Esophagus (tissue), 2 donors: ENCODE measurements around the gene HOGA1. TPM values are rescaled to one million over a fixed set of nuclear protein-coding genes. Genes with fewer than 3 reads are reported as not detected.

ENCODE experiments used
- H3K27ac ChIP-seq, 2 donors: one replicate each; pipeline ENCODE4 v1.5.1; 2013; ENCODE audit warnings: low read depth in 2 of 2, mild to moderate bottlenecking in 2 of 2, inconsistent platforms in 1 of 2, low read length in 1 of 2, moderate library complexity in 1 of 2
- H3K27me3 ChIP-seq, 2 donors: one replicate each; pipeline ENCODE4 v1.6.1; 2013; ENCODE audit warnings: low read length in 2 of 2, control low read depth in 1 of 2, mild to moderate bottlenecking in 1 of 2; ENCODE audit not compliant: insufficient read depth in 2 of 2, control insufficient read depth in 1 of 2
- H3K36me3 ChIP-seq, 2 donors: one replicate each; pipeline ENCODE4 v1.6.1; 2013; ENCODE audit warnings: low read length in 1 of 2; ENCODE audit not compliant: control insufficient read depth in 2 of 2, insufficient read depth in 2 of 2
- H3K4me1 ChIP-seq, 2 donors: one replicate each; pipeline ENCODE4 v1.6.1; 2013; ENCODE audit warnings: low read length in 1 of 2; ENCODE audit not compliant: control insufficient read depth in 2 of 2, insufficient read depth in 2 of 2
- H3K4me3 ChIP-seq, 2 donors: one replicate each; pipeline ENCODE4 v1.5.1; 2013; ENCODE audit warnings: low read length in 2 of 2, mild to moderate bottlenecking in 2 of 2, low read depth in 1 of 2, moderate library complexity in 1 of 2
- H3K9me3 ChIP-seq, 2 donors: one replicate each; pipeline ENCODE4 v1.6.1; 2013; ENCODE audit warnings: mild to moderate bottlenecking in 2 of 2, low read depth in 1 of 2, low read length in 1 of 2, moderate library complexity in 1 of 2; ENCODE audit not compliant: control insufficient read depth in 2 of 2, insufficient read depth in 1 of 2
- WGBS, 2 donors: extraction: QIAGEN DNeasy Blood & Tissue Kit; methylation state at CpG; one replicate each; pipeline ENCODE4 v1.1.7; 2013; 5-methylcytosine and 5-hydroxymethylcytosine counted together
- polyA plus RNA-seq, 2 donors: library from polyadenylated mRNA; stranded (reverse); fragments of 200-250 nt; gene quantifications; one replicate each; pipeline ENCODE4 v1.2.3, GENCODE V29; 2013
- donor health status: healthy with polysubstance abuse.
- donor health status: Bipolar disorder and iron deficiency.

The HOGA1 gene
- polyA plus RNA-seq, 2 donors, result 0.78 to 1.4 TPM

DNA sequence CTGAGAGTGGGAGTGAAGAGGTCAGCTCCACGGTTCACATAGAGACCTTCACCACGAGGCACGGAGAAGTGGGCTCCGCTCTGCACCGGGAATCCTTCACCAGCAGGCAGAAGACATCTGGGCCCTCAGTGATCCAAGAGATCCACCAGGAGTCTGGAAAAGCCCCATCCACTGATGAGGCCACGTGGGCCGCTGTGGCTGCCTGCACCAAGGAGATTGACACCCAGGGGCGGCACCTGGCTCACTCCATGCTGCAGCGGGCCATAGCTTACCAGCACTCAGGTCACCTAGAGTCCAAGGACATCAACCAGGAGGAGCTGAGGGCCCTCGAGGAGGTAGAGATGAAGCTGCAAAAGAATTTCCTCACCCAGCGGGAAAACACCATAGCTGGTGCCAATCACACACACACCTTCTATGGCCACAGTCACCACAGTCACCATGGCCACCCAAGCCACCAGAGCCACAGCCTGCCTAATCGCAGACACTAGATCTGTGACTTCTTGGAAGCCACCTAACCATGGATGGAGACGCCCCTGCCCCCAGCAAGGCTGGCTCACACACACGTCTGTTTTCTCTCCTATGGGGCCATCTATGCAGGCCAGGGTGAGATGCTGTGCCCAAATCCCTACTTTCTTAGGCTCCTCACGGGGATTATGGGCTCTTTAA lies 6.0 kb downstream of the HOGA1 start:
- Histone ChIP-seq H3K4me1 (peaks cover 0 to 2% of the 10 kb centered on the region in 2 donors), H3K27ac (no peak overlapping the region), H3K36me3 (no peaks in the 10 kb centered on the region), H3K27me3 (no peaks in the 10 kb centered on the region), H3K4me3 (no peak overlapping the region), H3K9me3 (no peaks in the 10 kb centered on the region)
- 85 to 89% methylated on average over 15 of the region's 15 CpGs for WGBS, 2 donors

DNA sequence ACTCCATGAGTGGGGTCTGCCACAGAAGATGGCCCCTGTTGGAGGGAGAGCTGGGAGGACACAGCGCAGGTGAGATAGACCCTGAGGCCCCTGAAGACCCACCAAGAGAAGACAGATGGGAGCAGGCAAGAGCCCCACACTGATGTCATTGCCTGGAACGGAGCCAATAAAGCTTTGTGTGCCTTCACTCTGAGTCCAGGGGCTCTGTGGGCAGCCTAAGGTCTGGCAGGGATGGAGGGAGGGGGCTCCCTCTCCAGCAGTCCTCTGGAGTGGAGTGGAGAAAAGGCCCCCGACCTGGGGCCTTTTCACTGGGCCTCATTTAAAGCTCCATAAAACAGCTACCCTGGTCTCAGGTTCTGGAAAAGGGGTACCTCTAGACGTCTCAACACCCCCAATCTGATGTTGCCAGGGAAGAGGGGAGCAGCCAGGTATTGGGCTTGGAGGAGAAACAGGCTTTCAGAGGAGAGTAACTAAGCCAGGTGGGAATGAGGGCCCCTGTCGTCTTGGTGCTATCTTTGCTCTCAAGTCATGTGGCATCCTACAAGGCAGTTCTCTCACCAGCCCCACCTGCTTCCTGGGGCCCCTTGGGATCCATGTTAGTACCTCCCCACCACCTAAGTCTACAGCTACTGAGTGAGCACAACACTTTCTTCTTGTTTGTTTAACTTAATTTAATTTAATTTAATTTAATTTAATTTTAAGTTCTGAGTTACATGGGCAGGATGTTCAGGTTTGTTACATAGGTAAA lies 6.7 kb downstream of the HOGA1 start:
- Histone ChIP-seq H3K4me3 (no peak overlapping the region), H3K27ac (no peak overlapping the region), H3K4me1 (peaks cover 0 to 2% of the 10 kb centered on the region in 2 donors), H3K36me3 (no peaks in the 10 kb centered on the region), H3K9me3 (no peaks in the 10 kb centered on the region), H3K27me3 (no peaks in the 10 kb centered on the region)
- WGBS, 2 donors, result 72 to 73% methylated on average over 5 of the region's 5 CpGs

DNA sequence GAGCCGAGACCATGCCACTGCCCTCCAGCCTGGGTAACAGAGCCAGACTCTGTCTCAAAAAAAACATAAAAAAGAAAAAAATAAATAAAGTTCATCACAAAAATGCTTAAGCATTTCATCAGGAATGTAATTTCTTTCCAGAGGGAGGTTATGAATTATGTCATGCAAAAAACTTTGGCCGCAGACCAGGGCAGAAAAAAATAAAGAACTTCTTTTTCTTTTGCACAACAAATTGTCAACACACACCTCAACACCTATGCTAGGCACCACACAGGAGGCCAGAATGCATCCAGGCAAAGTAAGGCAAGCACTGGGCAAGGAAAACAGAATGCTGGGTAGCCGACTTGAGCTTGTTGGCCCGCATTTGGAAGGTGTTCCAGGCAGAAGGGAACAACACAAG lies 9.2 kb downstream of the HOGA1 start:
- Histone ChIP-seq H3K36me3 (no peaks in the 10 kb centered on the region), H3K4me3 (no peak overlapping the region), H3K27me3 (no peaks in the 10 kb centered on the region), H3K9me3 (no peaks in the 10 kb centered on the region), H3K4me1 (peaks cover 0 to 5% of the 10 kb centered on the region in 2 donors), H3K27ac (no peak overlapping the region)
- WGBS, 2 donors, result 70 to 74% methylated on average over 4 of the region's 4 CpGs

GRCh38 chr10:97596101-97597082 lies 12.2 kb downstream of the HOGA1 start:
- Histone ChIP-seq H3K4me1 (peaks cover 2 to 3% of the 10 kb centered on the region in 2 donors), H3K27me3 (no peaks in the 10 kb centered on the region), H3K27ac (peak overlapping the region; percentile 47 to 68), H3K36me3 (no peaks in the 10 kb centered on the region), H3K4me3 (no peak overlapping the region), H3K9me3 (no peaks in the 10 kb centered on the region)
- WGBS, 2 donors, result 42 to 52% methylated on average over 10 of the region's 10 CpGs

DNA sequence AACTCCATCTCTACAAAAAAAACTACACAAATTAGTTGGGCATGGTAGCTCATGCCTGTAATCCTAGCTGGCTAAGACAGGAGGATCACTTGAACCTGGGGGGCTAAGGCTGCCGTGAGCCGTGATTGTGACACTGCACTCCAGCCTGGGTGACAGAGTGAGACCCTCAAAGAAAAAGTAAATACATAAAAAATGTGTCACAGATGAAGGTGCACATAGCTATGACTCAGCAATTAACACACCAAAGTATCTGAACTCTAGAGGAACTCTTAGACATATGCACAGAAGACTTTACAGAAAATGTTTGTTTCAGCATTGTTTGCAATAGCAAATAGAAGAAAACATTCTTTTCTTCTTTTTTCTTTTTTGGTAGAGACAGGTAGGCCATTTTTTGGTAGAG lies 13.6 kb downstream of the HOGA1 start:
- no peak overlapping the region for H3K4me3 ChIP-seq
- no peaks in the 10 kb centered on the region for H3K36me3 ChIP-seq
- H3K9me3 ChIP-seq, result no peaks in the 10 kb centered on the region
- no peaks in the 10 kb centered on the region for H3K27me3 ChIP-seq
- H3K4me1 ChIP-seq, result peaks cover 2 to 3% of the 10 kb centered on the region in 2 donors
- WGBS, 2 donors, result 88 to 92% methylated on average over 2 of the region's 2 CpGs
- no peak overlapping the region for H3K27ac ChIP-seq

DNA sequence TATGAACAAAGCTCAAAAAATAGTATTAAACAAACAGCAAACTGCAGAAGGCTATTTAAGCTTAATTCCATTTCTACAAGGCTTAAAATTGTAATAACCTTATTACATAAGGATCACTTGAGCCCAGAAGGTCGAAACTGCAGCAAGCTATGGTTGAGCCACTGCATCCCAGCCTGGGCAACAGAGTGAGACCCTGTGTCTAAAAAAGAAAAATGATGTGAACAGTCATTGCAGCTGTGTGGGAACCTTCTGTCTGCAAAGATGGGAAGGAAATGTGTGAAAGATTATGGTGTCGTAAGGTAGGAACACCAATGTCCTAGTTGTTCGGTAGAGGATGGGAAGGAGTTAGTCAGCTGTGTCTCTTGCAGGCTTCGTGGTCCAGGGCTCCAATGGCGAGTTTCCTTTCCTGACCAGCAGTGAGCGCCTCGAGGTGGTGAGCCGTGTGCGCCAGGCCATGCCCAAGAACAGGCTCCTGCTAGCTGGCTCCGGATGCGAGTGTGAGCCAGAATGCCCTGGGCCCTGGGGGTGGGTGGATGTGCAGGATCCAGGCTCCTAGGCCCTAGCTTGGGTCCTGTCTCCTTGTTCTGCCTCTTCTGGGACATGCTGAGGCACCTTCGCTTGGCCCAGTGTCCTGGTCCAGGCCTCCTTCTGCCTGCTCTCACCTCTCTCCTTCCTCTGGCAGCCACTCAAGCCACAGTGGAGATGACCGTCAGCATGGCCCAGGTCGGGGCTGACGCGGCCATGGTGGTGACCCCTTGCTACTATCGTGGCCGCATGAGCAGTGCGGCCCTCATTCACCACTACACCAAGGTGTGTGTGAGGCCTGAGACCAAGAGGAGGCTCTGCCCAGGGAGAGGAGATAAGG lies 14.4 kb downstream of the HOGA1 start:
- Histone ChIP-seq H3K9me3 (no peaks in the 10 kb centered on the region), H3K27ac (no peak overlapping the region), H3K4me3 (no peak overlapping the region), H3K36me3 (no peaks in the 10 kb centered on the region), H3K4me1 (peaks cover 2 to 3% of the 10 kb centered on the region in 2 donors), H3K27me3 (no peaks in the 10 kb centered on the region)
- WGBS, 2 donors, result 89 to 91% methylated on average over 19 of the region's 19 CpGs

DNA sequence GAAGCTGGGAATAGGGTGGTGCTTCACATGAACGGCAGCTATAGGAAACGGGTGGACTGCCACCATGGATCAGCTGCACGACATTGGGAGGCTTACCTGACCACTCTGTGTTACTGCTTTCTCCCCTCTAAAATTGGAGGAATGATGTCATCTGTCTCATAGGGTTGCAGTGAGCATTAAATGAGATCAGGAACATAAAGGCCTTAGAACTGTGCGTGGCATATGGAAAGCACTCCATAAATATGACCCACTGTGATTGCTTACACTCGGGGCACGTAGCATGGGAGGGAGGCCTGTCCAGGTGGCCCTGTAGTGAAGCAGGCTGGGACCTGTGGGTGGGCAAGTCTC lies 15.1 kb downstream of the HOGA1 start:
- Histone ChIP-seq H3K4me1 (peaks cover 2 to 3% of the 10 kb centered on the region in 2 donors), H3K27ac (no peak overlapping the region)
- 90 to 91% methylated on average over 6 of the region's 6 CpGs for WGBS, 2 donors

DNA sequence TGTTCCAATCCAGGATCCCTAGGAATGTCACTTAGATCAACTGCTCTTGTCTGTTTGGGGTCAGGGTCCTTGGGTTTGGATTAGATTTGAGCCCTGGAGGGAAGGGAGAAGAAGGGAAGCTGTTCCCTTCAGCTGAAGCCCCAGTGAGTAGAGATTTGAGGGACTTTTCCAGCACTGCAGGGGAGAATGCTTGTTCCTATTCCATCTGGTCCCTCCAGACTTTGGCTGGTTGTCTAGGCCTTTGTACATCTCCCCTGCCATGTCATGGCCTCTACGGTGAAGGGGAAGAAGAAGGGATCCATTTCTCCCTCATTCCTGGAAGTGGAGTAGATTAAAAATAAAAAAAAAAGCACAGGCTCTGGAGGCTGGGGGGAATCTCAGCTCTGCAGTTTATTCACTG lies 16.4 kb downstream of the HOGA1 start:
- no peak overlapping the region for H3K27ac ChIP-seq
- H3K36me3 ChIP-seq, result no peaks in the 10 kb centered on the region
- H3K27me3 ChIP-seq, result no peaks in the 10 kb centered on the region
- peaks cover 2 to 3% of the 10 kb centered on the region in 2 donors for H3K4me1 ChIP-seq
- WGBS, 2 donors, result 91 to 96% methylated on average over 1 of the region's 1 CpG
- H3K9me3 ChIP-seq, result no peaks in the 10 kb centered on the region
- H3K4me3 ChIP-seq, result no peak overlapping the region

More for the DNA sequence above, 15.1 kb downstream of the HOGA1 start:
- Histone ChIP-seq H3K27me3 (no peaks in the 10 kb centered on the region), H3K9me3 (no peaks in the 10 kb centered on the region), H3K4me3 (no peak overlapping the region), H3K36me3 (no peaks in the 10 kb centered on the region)
